ENCODE measurements around the gene MAEA. TPM values are rescaled to one million over a fixed set of nuclear protein-coding genes. Genes with fewer than 3 reads are reported as not detected.

Gene MAEA
- polyA plus RNA-seq, 3 donors: 34.3 to 83.5 (median 37.7) TPM

DNA sequence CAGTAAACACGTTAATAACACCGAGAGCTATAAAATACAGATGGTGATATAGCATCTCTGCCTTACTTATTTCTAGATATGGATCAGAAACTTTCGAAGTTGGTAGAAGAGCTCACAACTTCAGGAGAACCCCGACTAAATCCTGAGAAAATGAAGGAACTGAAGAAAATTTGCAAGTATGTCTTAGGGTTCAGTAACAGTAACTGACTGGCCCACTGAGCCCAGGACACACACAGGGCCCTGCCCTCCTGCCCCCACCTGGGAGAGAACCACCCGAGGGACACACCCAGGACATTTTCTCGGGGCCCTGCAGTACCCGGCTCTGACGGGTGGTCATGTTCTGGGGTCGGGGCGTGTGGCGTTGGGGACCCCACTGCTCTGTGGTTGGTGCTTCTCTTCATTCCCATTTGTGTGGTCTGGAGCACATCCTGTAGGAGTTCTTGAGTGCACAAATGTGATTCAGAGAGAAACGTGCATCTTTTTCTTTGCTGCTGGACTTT, 58.4 kb downstream of the MAEA start:
- H3K27me3 ChIP-seq (ENCODE audit: control insufficient read depth in 2 of 2, insufficient read depth in 2 of 2, low read length in 2 of 2): no peaks in the 10 kb centered on the region
- intact Hi-C loops (cut with micrococcal nuclease): loop anchor here (5.0 to 10.0 kb wide), 5 partner anchors 336 to 657 kb away; partner anchors contain the start of genes FGFRL1 (in 1 of the 2), NELFA (in 1 of the 2), TACC3 (in 1 of the 2) and TMEM129 (in 1 of the 2)
- H3K9ac ChIP-seq (ENCODE audit: insufficient read depth, low read length, poor library complexity, severe bottlenecking): peak overlapping the region; percentile 97
- peak overlapping the region; percentile 84 for H3K4me2 ChIP-seq (replicated peaks; ENCODE audit: extremely low read depth, low read length, poor library complexity, severe bottlenecking)
- Mint-ChIP-seq H3K4me3 (peak overlapping the region; percentile 80 to 90), H3K4me1 (peaks cover 33% of the 10 kb centered on the region), H3K27ac (peak overlapping the region; percentile 93 to 98 (median 97)), H3K9me3 (peaks cover 0 to 7% (median 1%) of the 10 kb centered on the region in 7 donors), H3K36me3 (peaks cover 24 to 51% of the 10 kb centered on the region in 2 donors), H3K27me3 (ENCODE audit: low read depth in 3 of 3) (peaks cover 0 to 2% (median 0%) of the 10 kb centered on the region in 3 donors)
- peak overlapping the region; percentile 58 to 86 (median 81) for H3K4me3 ChIP-seq (replicated peaks in 1 of 3; ENCODE audit: low read depth in 2 of 3, low read length in 3 of 3)
- H3K4me1 ChIP-seq (ENCODE audit: control insufficient read depth in 1 of 2, insufficient read depth in 2 of 2, low read length in 2 of 2): peaks cover 20 to 29% of the 10 kb centered on the region in 2 donors
- peaks cover 25% of the 10 kb centered on the region for H3K79me2 ChIP-seq (ENCODE audit: insufficient read depth, low read length)
- peaks cover 0 to 1% of the 10 kb centered on the region in 2 donors for H3K9me3 ChIP-seq (replicated peaks in 1 of 2; ENCODE audit: control insufficient read depth in 1 of 2, insufficient read depth in 1 of 2, low read length in 2 of 2)
- TF ChIP-seq, protein P1, sequence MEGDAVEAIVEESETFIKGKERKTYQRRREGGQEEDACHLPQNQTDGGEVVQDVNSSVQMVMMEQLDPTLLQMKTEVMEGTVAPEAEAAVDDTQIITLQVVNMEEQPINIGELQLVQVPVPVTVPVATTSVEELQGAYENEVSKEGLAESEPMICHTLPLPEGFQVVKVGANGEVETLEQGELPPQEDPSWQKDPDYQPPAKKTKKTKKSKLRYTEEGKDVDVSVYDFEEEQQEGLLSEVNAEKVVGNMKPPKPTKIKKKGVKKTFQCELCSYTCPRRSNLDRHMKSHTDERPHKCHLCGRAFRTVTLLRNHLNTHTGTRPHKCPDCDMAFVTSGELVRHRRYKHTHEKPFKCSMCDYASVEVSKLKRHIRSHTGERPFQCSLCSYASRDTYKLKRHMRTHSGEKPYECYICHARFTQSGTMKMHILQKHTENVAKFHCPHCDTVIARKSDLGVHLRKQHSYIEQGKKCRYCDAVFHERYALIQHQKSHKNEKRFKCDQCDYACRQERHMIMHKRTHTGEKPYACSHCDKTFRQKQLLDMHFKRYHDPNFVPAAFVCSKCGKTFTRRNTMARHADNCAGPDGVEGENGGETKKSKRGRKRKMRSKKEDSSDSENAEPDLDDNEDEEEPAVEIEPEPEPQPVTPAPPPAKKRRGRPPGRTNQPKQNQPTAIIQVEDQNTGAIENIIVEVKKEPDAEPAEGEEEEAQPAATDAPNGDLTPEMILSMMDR (IDR thresholded peaks at IDR 0.05): no peak
- peak overlapping the region; percentile 51 for H2AFZ ChIP-seq (ENCODE audit: insufficient read depth, low read depth, low read length, poor library complexity, severe bottlenecking)
- WGBS (ENCODE audit: insufficient coverage): 84% methylated on average over 4 of the region's 12 CpGs
- peaks cover 17 to 24% of the 10 kb centered on the region in 2 donors for H3K36me3 ChIP-seq (replicated peaks in 1 of 2; ENCODE audit: control insufficient read depth in 1 of 2, insufficient read depth in 2 of 2, low read length in 2 of 2)
- DNase-seq: no peak
- H3K27ac ChIP-seq (ENCODE audit: low read depth in 1 of 2, low read length in 2 of 2): peak overlapping the region; percentile 90 to 95
- no peaks in the 10 kb centered on the region for H4K20me1 ChIP-seq (ENCODE audit: insufficient read depth, low read length)

DNA sequence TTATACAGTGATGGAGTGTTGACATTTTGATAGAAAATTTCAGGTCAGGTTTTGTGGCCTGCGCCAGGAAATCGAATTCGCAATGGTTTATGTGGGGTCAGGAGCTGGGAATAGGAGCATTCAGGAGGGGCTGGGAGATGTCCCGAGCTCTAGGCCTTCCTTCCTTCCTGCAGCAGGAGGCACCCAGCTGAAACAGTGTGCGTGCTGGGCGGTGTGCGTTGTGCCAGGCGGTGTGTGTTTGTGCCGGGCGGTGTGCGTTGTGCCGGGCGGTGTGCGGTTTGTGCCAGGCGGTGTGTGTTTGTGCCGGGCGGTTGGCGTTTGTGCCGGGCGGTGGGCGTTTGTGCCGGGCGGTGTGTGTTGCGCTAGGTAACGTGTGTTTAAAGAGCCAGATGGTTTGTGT, 59.1 kb downstream of the MAEA start:
- peaks cover 24 to 31% of the 10 kb centered on the region in 2 donors for H3K36me3 ChIP-seq (replicated peaks in 1 of 2; ENCODE audit: control insufficient read depth in 1 of 2, insufficient read depth in 2 of 2, low read length in 2 of 2)
- peak overlapping the region in 1 of 3 experiments; percentile 86 for H3K4me3 ChIP-seq (replicated peaks in 1 of 3; ENCODE audit: low read depth in 2 of 3, low read length in 3 of 3)
- no peak for DNase-seq
- H4K20me1 ChIP-seq (ENCODE audit: insufficient read depth, low read length): no peaks in the 10 kb centered on the region
- H3K4me2 ChIP-seq (replicated peaks; ENCODE audit: extremely low read depth, low read length, poor library complexity, severe bottlenecking): peak overlapping the region; percentile 84
- H3K9ac ChIP-seq (ENCODE audit: insufficient read depth, low read length, poor library complexity, severe bottlenecking): no peak overlapping the region
- peaks cover 0 to 6% (median 1%) of the 10 kb centered on the region in 7 donors for H3K9me3 Mint-ChIP-seq
- intact Hi-C loops (cut with micrococcal nuclease): loop anchor here (5.0 to 10.0 kb wide), 5 partner anchors 336 to 656 kb away; partner anchors contain the start of genes FGFRL1 (in 1 of the 2), NELFA (in 1 of the 2), TACC3 (in 1 of the 2) and TMEM129 (in 1 of the 2)
- peak overlapping the region in 6 of 7 donors; percentile 40 to 97 (median 94) for H3K27ac Mint-ChIP-seq
- no peaks in the 10 kb centered on the region for H3K9me3 ChIP-seq (replicated peaks in 1 of 2; ENCODE audit: control insufficient read depth in 1 of 2, insufficient read depth in 1 of 2, low read length in 2 of 2)
- H3K27me3 Mint-ChIP-seq (ENCODE audit: low read depth in 3 of 3): peaks cover 0 to 2% (median 0%) of the 10 kb centered on the region in 3 donors
- TF ChIP-seq, protein P1 (IDR thresholded peaks at IDR 0.05): no peak
- peaks cover 25% of the 10 kb centered on the region for H3K79me2 ChIP-seq (ENCODE audit: insufficient read depth, low read length)
- no peak overlapping the region for H3K4me3 Mint-ChIP-seq
- H3K4me1 Mint-ChIP-seq: peaks cover 33% of the 10 kb centered on the region
- H3K4me1 ChIP-seq (ENCODE audit: control insufficient read depth in 1 of 2, insufficient read depth in 2 of 2, low read length in 2 of 2): peaks cover 20 to 29% of the 10 kb centered on the region in 2 donors
- H3K27me3 ChIP-seq (ENCODE audit: control insufficient read depth in 2 of 2, insufficient read depth in 2 of 2, low read length in 2 of 2): no peaks in the 10 kb centered on the region
- peaks cover 24 to 55% of the 10 kb centered on the region in 2 donors for H3K36me3 Mint-ChIP-seq
- WGBS (ENCODE audit: insufficient coverage): 95% methylated on average over 24 of the region's 25 CpGs
- peak overlapping the region in 1 of 2 donors; percentile 95 for H3K27ac ChIP-seq (ENCODE audit: low read depth in 1 of 2, low read length in 2 of 2)
- no peak overlapping the region for H2AFZ ChIP-seq (ENCODE audit: insufficient read depth, low read depth, low read length, poor library complexity, severe bottlenecking)
